Kidney epithelial cell (primary cell): ENCODE measurements around the gene ETV5. TPM values are rescaled to one million over a fixed set of nuclear protein-coding genes. Genes with fewer than 3 reads are reported as not detected.

Experiments used
- DNase-seq: peaks from one replicate; pipeline ENCODE4 v3.0.0-alpha.2; 2010; ENCODE audit warnings: low read depth
- H3K27me3 ChIP-seq: 2 replicates; pipeline ENCODE4 v1.6.0; 2011; ENCODE audit warnings: low read length; ENCODE audit not compliant: control insufficient read depth, insufficient read depth
- H3K36me3 ChIP-seq: 2 replicates; pipeline ENCODE4 v1.5.1; 2011; ENCODE audit warnings: low read length; ENCODE audit not compliant: control insufficient read depth, insufficient read depth
- H3K4me3 ChIP-seq: 2 replicates; pipeline ENCODE4 v1.5.1; 2011; ENCODE audit warnings: low read depth, mild to moderate bottlenecking, control low read depth, low read length
- CTCF ChIP-seq: IDR thresholded peaks from 2 replicates; pipeline ENCODE4 v1.5.1; 2011; ENCODE audit warnings: mild to moderate bottlenecking, moderate library complexity, low read length, control low read depth, inconsistent platforms; ENCODE audit not compliant: insufficient read depth, poor library complexity, severe bottlenecking
- total RNA-seq: library from RNA; depleted of rRNA; stranded (reverse); fragments of >200 nt; gene quantifications from 2 replicates; pipeline ENCODE4 v1.2.3, GENCODE V29; 2015

ETV5 gene
- total RNA-seq, 1 donor from 2014 or later, result 33.1 TPM

DNA sequence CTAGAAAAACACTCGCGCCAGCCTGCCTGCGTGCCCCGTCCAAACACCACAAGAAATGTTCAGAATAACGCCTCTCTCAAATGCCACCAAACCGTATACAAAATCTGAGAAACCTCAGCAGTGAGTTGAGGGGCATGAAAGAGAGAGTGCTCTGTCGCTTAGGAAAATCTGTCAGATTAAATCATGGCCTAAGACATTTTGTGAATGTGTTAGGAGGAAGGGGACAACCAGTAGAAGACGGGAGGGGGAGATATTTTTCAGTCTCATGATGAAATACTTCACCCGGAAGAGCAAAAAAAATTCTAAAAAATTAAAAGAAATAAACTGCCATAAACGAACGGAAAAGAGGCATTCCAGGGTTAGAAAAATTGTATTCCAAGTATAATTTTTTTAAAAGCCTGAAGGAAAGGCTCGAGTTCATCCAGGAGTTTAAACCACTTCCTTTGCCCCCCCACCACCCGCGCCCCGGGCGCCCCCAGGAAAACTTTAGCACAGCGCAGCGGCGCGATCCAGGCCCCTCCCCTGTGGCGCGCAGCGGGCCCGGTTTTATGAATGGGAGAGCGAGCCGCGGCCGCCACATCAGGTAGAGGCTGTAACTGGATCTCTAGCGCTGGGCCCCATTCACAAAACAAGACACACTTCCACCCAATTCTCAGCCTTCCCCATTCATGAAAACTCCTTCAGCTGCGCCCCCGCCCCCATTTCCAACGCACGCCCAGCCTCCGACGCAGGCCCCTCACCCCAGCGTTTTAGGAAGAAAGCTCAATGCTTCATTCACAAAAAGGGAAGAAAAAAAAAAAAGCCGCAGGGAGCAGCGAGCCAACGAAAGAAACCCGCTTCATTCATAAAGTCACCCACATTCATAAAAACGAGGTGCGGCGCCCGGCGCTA lies 1.4 kb downstream of the ETV5 start:
- TF ChIP-seq CTCF, result no peak
- no peak for DNase-seq
- Histone ChIP-seq H3K4me3 (peak overlapping the region; percentile 80), H3K36me3 (no peaks in the 10 kb centered on the region), H3K27me3 (no peaks in the 10 kb centered on the region)

GRCh38 chr3:186105543-186105942 lies 3.3 kb downstream of the ETV5 start:
- no peak for TF ChIP-seq CTCF

DNA sequence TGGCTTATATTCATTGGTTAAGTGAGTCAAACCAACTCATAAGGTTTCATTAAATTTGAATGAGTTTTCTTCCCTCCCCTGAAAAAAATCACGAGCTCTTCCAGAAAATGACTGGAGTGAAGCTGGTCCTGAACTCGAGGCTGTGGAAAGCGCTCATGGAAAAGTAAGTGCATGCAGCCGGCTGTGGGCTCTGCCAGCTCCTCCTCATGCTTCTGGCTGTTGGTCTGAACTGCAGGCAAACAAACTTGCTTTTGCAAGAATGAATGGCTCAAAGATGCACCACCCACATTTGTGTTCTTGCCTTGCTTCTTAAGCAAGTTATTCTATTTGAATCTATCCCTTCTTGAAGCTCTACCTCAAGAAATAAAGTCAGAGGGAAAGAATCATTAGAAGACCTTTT lies 6.2 kb downstream of the ETV5 start:
- Histone ChIP-seq H3K27me3 (no peaks in the 10 kb centered on the region), H3K36me3 (no peaks in the 10 kb centered on the region), H3K4me3 (no peak overlapping the region)
- no peak for TF ChIP-seq CTCF
- DNase-seq, result no peak

More at GRCh38 chr3:186105543-186105942, 3.3 kb downstream of the ETV5 start:
- H3K4me3 ChIP-seq, result no peak overlapping the region
- no peaks in the 10 kb centered on the region for H3K27me3 ChIP-seq
- DNase-seq, result no peak
- H3K36me3 ChIP-seq, result no peaks in the 10 kb centered on the region

DNA sequence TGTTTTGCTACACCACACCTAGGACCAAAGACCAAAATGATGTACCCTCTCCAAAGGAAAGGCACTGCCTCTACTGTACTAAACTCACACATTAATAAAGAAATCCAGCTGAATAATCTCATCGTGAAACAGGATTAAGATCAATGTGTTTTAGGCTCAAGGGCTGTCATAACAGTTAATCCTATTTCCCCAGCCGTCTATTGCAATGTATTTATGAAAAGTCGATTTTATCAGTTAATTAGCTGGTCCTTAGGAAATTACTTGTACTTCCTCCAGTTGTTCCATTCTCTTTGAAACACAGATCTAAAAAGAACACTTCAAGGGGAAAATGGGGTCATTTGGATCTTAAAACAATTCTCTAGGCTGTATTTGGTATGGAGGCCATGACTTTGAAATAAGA lies 8.5 kb downstream of the ETV5 start:
- no peak for DNase-seq
- H3K36me3 ChIP-seq, result no peaks in the 10 kb centered on the region
- no peak for TF ChIP-seq CTCF
- H3K27me3 ChIP-seq, result no peaks in the 10 kb centered on the region
- H3K4me3 ChIP-seq, result no peak overlapping the region

- H3K27me3 ChIP-seq, result no peaks in the 10 kb centered on the region
- TF ChIP-seq CTCF, result no peak
- DNase-seq, result no peak
- H3K36me3 ChIP-seq, result no peaks in the 10 kb centered on the region
- H3K4me3 ChIP-seq, result no peak overlapping the region
Observed at GRCh38 chr3:186099178-186099577, 9.7 kb downstream of the ETV5 start.

- TF ChIP-seq CTCF, result no peak
- H3K4me3 ChIP-seq, result no peak overlapping the region
- DNase-seq, result no peak
Observed at GRCh38 chr3:186098740-186099139, 10.1 kb downstream of the ETV5 start.

More at GRCh38 chr3:186098740-186099139, 10.1 kb downstream of the ETV5 start:
- H3K36me3 ChIP-seq, result no peaks in the 10 kb centered on the region
- H3K27me3 ChIP-seq, result no peaks in the 10 kb centered on the region
